HepG2 (cell line): Measurements from ENCODE around the gene KISS1R. TPM values are rescaled to one million over a fixed set of nuclear protein-coding genes. Genes with fewer than 3 reads are reported as not detected.
A peak's percentile ranks its signal among the peaks of the same experiment; 100 is the strongest.

Source experiments
- ATAC-seq: fragments of 200-7000 bp; cut with Tn5 transposase; 3 replicates; pipeline ENCODE4 v1.9.1; 2020; ENCODE audit warnings: mild to moderate bottlenecking, moderate library complexity
- BruUV-seq: library from RNA; stranded (reverse); fragments of 400-500 nt; replicated peaks from 2 replicates; lab custom pipeline; 2021; lab: Mats Ljungman, UMichigan
- CTCF ChIA-PET: fragments of 300-600 bp; formaldehyde crosslinking; extraction: SDS; loops from one replicate; lab custom pipeline; 2021; ENCODE audit warnings: low total read pairs, inconsistent platforms, low intra/inter-chr PET ratio; lab: Yijun Ruan, JAX
- POLR2A ChIA-PET: fragments of 350-600 bp; sonication (Branson Sonifier 250); formaldehyde crosslinking; loops from one replicate; lab custom pipeline; 2020; ENCODE audit warnings: antibody characterized with exemption, inconsistent platforms; lab: Yijun Ruan, JAX
- DNase-seq: peaks from one replicate; pipeline ENCODE4 v3.0.0-alpha.2; 2015; ENCODE audit warnings: low spot score
- FAIRE-seq: peaks from 3 replicates; lab custom pipeline; 2011; peaks lifted over from hg19 to GRCh38; lab: Jason Lieb, UNC
- H2AFZ ChIP-seq: one replicate; pipeline ENCODE4 v1.6.1; 2011; ENCODE audit warnings: low read length, inconsistent platforms
- H3K27ac ChIP-seq: fragments of 300-600 bp; 3 replicates; pipeline ENCODE4 v1.8.0; 2011; ENCODE audit warnings: mixed run types, mild to moderate bottlenecking, mixed read lengths, low read length, inconsistent platforms; ENCODE audit not compliant: insufficient read depth; ENCODE audit errors: extremely low read length
- H3K27me3 ChIP-seq, 2 experiments: fragments of 200-600 bp in 1 of 2; 2 replicates in 1 of 2; 3 replicates in 1 of 2; pipeline versions ENCODE4 v1.6.0 to v1.8.0; 2011; ENCODE audit warnings: low read length in 2 of 2, mild to moderate bottlenecking in 2 of 2, moderate library complexity in 2 of 2, inconsistent platforms in 1 of 2; ENCODE audit not compliant: insufficient read depth in 2 of 2, control insufficient read depth in 1 of 2
- H3K36me3 ChIP-seq, 2 experiments: fragments of 200-600 bp in 1 of 2; replicated peaks in 1 of 2; 2 replicates in 1 of 2; 3 replicates in 1 of 2; pipeline versions ENCODE4 v1.5.1 to v1.8.0; 2011; ENCODE audit warnings: low read length in 2 of 2, inconsistent platforms in 1 of 2; ENCODE audit not compliant: insufficient read depth in 2 of 2, control insufficient read depth in 1 of 2
- H3K4me1 ChIP-seq: 2 replicates; pipeline ENCODE4 v1.5.1; 2012; ENCODE audit warnings: low read length, inconsistent platforms; ENCODE audit not compliant: insufficient read depth
- H3K4me2 ChIP-seq: 2 replicates; pipeline ENCODE4 v1.6.0; 2011; ENCODE audit warnings: low read depth, low read length, inconsistent platforms
- H3K4me3 ChIP-seq, 3 experiments: fragments of 200-600 bp in 1 of 3; sonication (generic), shearing (Covaris generic) in 1 of 3; replicated peaks in 1 of 3; 2 replicates each; pipeline ENCODE4 v1.5.1; 2011 to 2016; ENCODE audit warnings: low read length in 3 of 3, inconsistent platforms in 2 of 3, low read depth in 2 of 3, mild to moderate bottlenecking in 2 of 3, control low read depth in 1 of 3, mixed read lengths in 1 of 3; ENCODE audit not compliant: insufficient read depth in 1 of 3
- H3K79me2 ChIP-seq: one replicate; pipeline ENCODE4 v1.6.1; 2011; ENCODE audit warnings: low read length, inconsistent platforms; ENCODE audit not compliant: insufficient read depth
- H3K9ac ChIP-seq: 2 replicates; pipeline ENCODE4 v1.6.0; 2011; ENCODE audit warnings: mild to moderate bottlenecking, low read depth, low read length, inconsistent platforms; ENCODE audit not compliant: insufficient read depth
- H3K9me3 ChIP-seq: 2 replicates; pipeline ENCODE4 v1.5.1; 2012; ENCODE audit warnings: mild to moderate bottlenecking, low read length
- H4K20me1 ChIP-seq: 2 replicates; pipeline ENCODE4 v1.6.0; 2011; ENCODE audit warnings: inconsistent platforms, mild to moderate bottlenecking, low read length, moderate library complexity; ENCODE audit not compliant: insufficient read depth
- AHR ChIP-seq: IDR thresholded peaks from 2 replicates; pipeline ENCODE4 v1.6.1; 2018; ENCODE audit warnings: missing genetic modification reagents, missing compliant biosample characterization
- ARHGAP35 ChIP-seq: sonication (generic); formaldehyde crosslinking; IDR thresholded peaks from 2 replicates; pipeline ENCODE4 v1.9.0; 2022; ENCODE audit warnings: mild to moderate bottlenecking, inconsistent platforms, moderate library complexity, missing genetic modification reagents, borderline replicate concordance
- CAMTA2 ChIP-seq: sonication (generic); formaldehyde crosslinking; IDR thresholded peaks from 2 replicates; pipeline ENCODE4 v1.4.0; 2020; ENCODE audit warnings: mild to moderate bottlenecking, missing genetic modification reagents, borderline replicate concordance
- CC2D1A ChIP-seq: sonication (generic); formaldehyde crosslinking; IDR thresholded peaks from 2 replicates; pipeline ENCODE4 v1.8.1; 2023; ENCODE audit warnings: mild to moderate bottlenecking, missing genetic modification reagents
- CCDC6 ChIP-seq: sonication (generic); formaldehyde crosslinking; IDR thresholded peaks from 2 replicates; pipeline ENCODE4 v1.8.1; 2022; ENCODE audit warnings: mild to moderate bottlenecking, missing genetic modification reagents, moderate library complexity
- CENPX ChIP-seq: sonication (generic); formaldehyde crosslinking; IDR thresholded peaks from 2 replicates; pipeline ENCODE4 v1.9.0; 2021; ENCODE audit warnings: mild to moderate bottlenecking, missing genetic modification reagents, moderate library complexity
- GFI1 ChIP-seq: sonication (generic); formaldehyde crosslinking; IDR thresholded peaks from 2 replicates; pipeline ENCODE4 v1.5.0; 2020; ENCODE audit warnings: missing genetic modification reagents, mild to moderate bottlenecking, borderline replicate concordance
- HCFC1 ChIP-seq: fragments of 150-350 bp; IDR thresholded peaks from 2 replicates; pipeline ENCODE4 v1.6.1; 2014; ENCODE audit warnings: low read depth, low read length
- HDAC6 ChIP-seq: fragments of 200-600 bp; sonication (generic); IDR thresholded peaks from 2 replicates; pipeline ENCODE4 v1.7.0; 2017; ENCODE audit warnings: mild to moderate bottlenecking, antibody characterized with exemption, low read length, low read depth
- KAT7 ChIP-seq: IDR thresholded peaks from 2 replicates; pipeline ENCODE4 v1.6.1; 2018; ENCODE audit warnings: borderline replicate concordance, missing compliant biosample characterization
- PATZ1 ChIP-seq: sonication (generic); formaldehyde crosslinking; IDR thresholded peaks from 2 replicates; pipeline ENCODE4 v1.4.0; 2020; ENCODE audit warnings: missing genetic modification reagents
- PITX1 ChIP-seq: sonication (generic); formaldehyde crosslinking; IDR thresholded peaks from 2 replicates; pipeline ENCODE4 v1.5.1; 2020; ENCODE audit warnings: mild to moderate bottlenecking, missing genetic modification reagents
- SIN3B ChIP-seq: fragments of 150-350 bp; IDR thresholded peaks from 2 replicates; pipeline ENCODE4 v1.6.1; 2014; ENCODE audit warnings: low read length
- SIX4 ChIP-seq: sonication (generic); formaldehyde crosslinking; IDR thresholded peaks from 2 replicates; pipeline ENCODE4 v1.4.0; 2020; ENCODE audit warnings: missing genetic modification reagents
- SKI ChIP-seq: fragments of 450-650 bp; IDR thresholded peaks from one replicate; pipeline ENCODE4 v1.6.1; 2018; ENCODE audit warnings: mild to moderate bottlenecking; ENCODE audit not compliant: partially characterized antibody
- TCF7 ChIP-seq: sonication (generic); IDR thresholded peaks from 2 replicates; pipeline ENCODE4 v1.6.1; 2016; ENCODE audit warnings: antibody characterized with exemption, low read depth
- YEATS4 ChIP-seq: sonication (generic); formaldehyde crosslinking; IDR thresholded peaks from 2 replicates; pipeline ENCODE4 v1.4.0; 2020; ENCODE audit warnings: missing genetic modification reagents, borderline replicate concordance
- ZNF101 ChIP-seq: sonication (generic); formaldehyde crosslinking; IDR thresholded peaks from 2 replicates; pipeline ENCODE4 v1.4.0; 2020; ENCODE audit warnings: mild to moderate bottlenecking, low read depth, missing genetic modification reagents, borderline replicate concordance
- ZNF17 ChIP-seq: sonication (generic); formaldehyde crosslinking; IDR thresholded peaks from 2 replicates; pipeline ENCODE4 v1.5.0; 2020; ENCODE audit warnings: mild to moderate bottlenecking, missing genetic modification reagents
- ZNF207 ChIP-seq: fragments of 450-650 bp; IDR thresholded peaks from 2 replicates; pipeline ENCODE4 v1.6.1; 2016; ENCODE audit warnings: antibody characterized with exemption, borderline replicate concordance
- WGBS: methylation state at CpG from one replicate; pipeline ENCODE4 v1.1.6; 2017; ENCODE audit warnings: low lambda C conversion rate; 5-methylcytosine and 5-hydroxymethylcytosine counted together
- in situ Hi-C: cut with HindIII; loops from 2 replicates; pipeline ENCODE4 v1.10.0; 2017; ENCODE audit warnings: low pct_unique_long_range_greater_than_20kb; ENCODE audit not compliant: extremely low pct_ligation_motif_present
- intact Hi-C: fragments of 100-400 bp; cut with micrococcal nuclease; formaldehyde crosslinking; loops from one replicate; pipeline ENCODE4 v1.10.0; 2022; ENCODE audit not compliant: unreplicated experiment
- polyA plus RNA-seq, 8 experiments: library from polyadenylated mRNA; depleted of rRNA in 3 of 8; stranded (reverse) in 7 of 8; unstranded in 1 of 8; fragments of >200 nt; fragmentation: Illumina TruSeq in 4 of 8; extraction: Trizol in 4 of 8; gene quantifications; 2 replicates each; pipeline versions ENCODE4 v1.2.1 to v1.2.3, GENCODE V29; 2011 to 2016; ENCODE audit warnings: low read depth in 4 of 8, missing spikeins in 1 of 8, mixed read lengths in 1 of 8; ENCODE audit not compliant: insufficient read depth in 1 of 8
- total RNA-seq, 5 experiments: library from RNA; depleted of rRNA; stranded (reverse); fragments of >200 nt; fragmentation: Illumina TruSeq; extraction: Trizol; gene quantifications; 2 replicates each; pipeline ENCODE4 v1.2.3, GENCODE V29; 2016; ENCODE audit warnings: low read depth in 1 of 5

Gene KISS1R
- total and polyA plus RNA-seq, 2 of the 13 experiments (the other 11 are each of a cell fraction or from before 2014, with no cell fraction given) = 1.1 to 10.2 TPM

GRCh38 chr19:918152-918437, 962 bp downstream of the KISS1R start:
- H3K9me3 ChIP-seq = no peaks in the 10 kb centered on the region
- H2AFZ ChIP-seq = no peak overlapping the region
- in situ Hi-C loops (loop anchor here (5.0 kb wide), 1 partner anchor 56 kb away; no protein-coding TSS in a partner anchor), intact Hi-C loops (loop anchor here (5.0 kb wide), 1 partner anchor 151 kb away; no protein-coding TSS in a partner anchor)
- peaks cover 24% of the 10 kb centered on the region for H3K4me1 ChIP-seq
- CTCF ChIA-PET = interaction anchor here (1.1 to 2.4 kb wide), 3 partner anchors 54 to 147 kb away, joined by 3 to 14 read pairs (median 11); no protein-coding TSS in a partner anchor
- TF ChIP-seq HCFC1 (no peak), SKI (no peak), CCDC6 (no peak), ZNF17 (CRISPR knock-in tag) (0 out of 2 replicates have a peak, but pooled peaks have one; percentile 60), TCF7 (no peak), SIX4 (CRISPR knock-in tag) (no peak), YEATS4 (no peak), PATZ1 (CRISPR knock-in tag) (no peak), SIN3B (no peak), GFI1 (0 out of 2 replicates have a peak, but pooled peaks have one; percentile 24), KAT7 (CRISPR knock-in tag) (no peak), ARHGAP35 (CRISPR knock-in tag) (no peak), CAMTA2 (CRISPR knock-in tag) (0 out of 2 replicates have a peak, but pooled peaks have one; percentile 13), ZNF207 (no peak), ZNF101 (CRISPR knock-in tag) (no peak), HDAC6 (no peak), CENPX (no peak), PITX1 (CRISPR knock-in tag) (no peak), AHR (CRISPR knock-in tag) (no peak), CC2D1A (CRISPR knock-in tag) (no peak)
- peak overlapping the region; percentile 92 for H3K4me2 ChIP-seq
- ATAC-seq (no peak), DNase-seq (no peak), FAIRE-seq (no peak)
- WGBS = 85% methylated on average over 9 of the region's 12 CpGs
- no TSS peak for BruUV-seq
- peak overlapping the region; percentile 52 to 96 (median 57); a peak in 4 of 6 replicates for H3K4me3 ChIP-seq
- H4K20me1 ChIP-seq = no peaks in the 10 kb centered on the region
- peaks cover 4% of the 10 kb centered on the region for H3K79me2 ChIP-seq
- POLR2A ChIA-PET = no interaction called here
- H3K27me3 ChIP-seq = no peaks in the 10 kb centered on the region; a peak in 1 of 5 replicates
- peak overlapping the region; percentile 71 for H3K27ac ChIP-seq
- H3K36me3 ChIP-seq = no peaks in the 10 kb centered on the region
- peak overlapping the region; percentile 73 for H3K9ac ChIP-seq
